Mucosa of stomach (tissue), 1 donor: ENCODE data around the gene SCARF2.

Experiments used
- H3K27me3 ChIP-seq: one replicate; pipeline ENCODE4 v1.7.0; 2013; ENCODE audit warnings: mild to moderate bottlenecking, low read length; ENCODE audit not compliant: control insufficient read depth, insufficient read depth
- H3K36me3 ChIP-seq: one replicate; pipeline ENCODE4 v1.7.0; 2013; ENCODE audit warnings: low read length; ENCODE audit not compliant: control insufficient read depth, insufficient read depth
- H3K4me1 ChIP-seq: one replicate; pipeline ENCODE4 v1.7.0; 2013; ENCODE audit warnings: mild to moderate bottlenecking, low read length; ENCODE audit not compliant: control insufficient read depth, insufficient read depth
- H3K4me3 ChIP-seq: one replicate; pipeline ENCODE4 v1.7.0; 2013; ENCODE audit warnings: low read length
- H3K9ac ChIP-seq: one replicate; pipeline ENCODE4 v1.7.0; 2013; ENCODE audit warnings: mild to moderate bottlenecking, low read length, moderate library complexity
- H3K9me3 ChIP-seq: one replicate; pipeline ENCODE4 v1.7.0; 2013; ENCODE audit warnings: mild to moderate bottlenecking, low read length, moderate library complexity; ENCODE audit not compliant: control insufficient read depth
- donor health status: Pancreatic carcinoma.

The SCARF2 gene

GRCh38 chr22:20435436-20436306 is 2.0 kb downstream of the SCARF2 start:
- no peaks in the 10 kb centered on the region for H3K36me3 ChIP-seq
- peaks cover 22% of the 10 kb centered on the region for H3K4me1 ChIP-seq
- H3K9ac ChIP-seq = no peak overlapping the region
- H3K4me3 ChIP-seq = no peak overlapping the region
- peaks cover 79% of the 10 kb centered on the region for H3K27me3 ChIP-seq
- H3K9me3 ChIP-seq = no peaks in the 10 kb centered on the region

GRCh38 chr22:20434773-20435172 is 2.9 kb downstream of the SCARF2 start:
- no peaks in the 10 kb centered on the region for H3K36me3 ChIP-seq
- no peaks in the 10 kb centered on the region for H3K9me3 ChIP-seq
- peaks cover 88% of the 10 kb centered on the region for H3K27me3 ChIP-seq
- H3K4me1 ChIP-seq = peaks cover 31% of the 10 kb centered on the region
- no peak overlapping the region for H3K9ac ChIP-seq
- H3K4me3 ChIP-seq = no peak overlapping the region

- H3K9ac ChIP-seq = no peak overlapping the region
- no peaks in the 10 kb centered on the region for H3K9me3 ChIP-seq
- H3K4me3 ChIP-seq = no peak overlapping the region
- peaks cover 93% of the 10 kb centered on the region for H3K27me3 ChIP-seq
- H3K4me1 ChIP-seq = peaks cover 36% of the 10 kb centered on the region
- no peaks in the 10 kb centered on the region for H3K36me3 ChIP-seq
These were observed 3.3 kb downstream of the SCARF2 start for GRCh38 chr22:20434264-20434751.

GRCh38 chr22:20433686-20434241 is 3.9 kb downstream of the SCARF2 start:
- Histone ChIP-seq H3K36me3 (no peaks in the 10 kb centered on the region), H3K4me1 (peaks cover 36% of the 10 kb centered on the region), H3K9ac (no peak overlapping the region), H3K27me3 (peaks cover 96% of the 10 kb centered on the region), H3K9me3 (no peaks in the 10 kb centered on the region), H3K4me3 (no peak overlapping the region)

GRCh38 chr22:20433191-20433590 is 4.4 kb downstream of the SCARF2 start:
- no peak overlapping the region for H3K4me3 ChIP-seq
- peaks cover 95% of the 10 kb centered on the region for H3K27me3 ChIP-seq
- no peak overlapping the region for H3K9ac ChIP-seq
- H3K4me1 ChIP-seq = peaks cover 36% of the 10 kb centered on the region
- no peaks in the 10 kb centered on the region for H3K9me3 ChIP-seq
- H3K36me3 ChIP-seq = no peaks in the 10 kb centered on the region

DNA sequence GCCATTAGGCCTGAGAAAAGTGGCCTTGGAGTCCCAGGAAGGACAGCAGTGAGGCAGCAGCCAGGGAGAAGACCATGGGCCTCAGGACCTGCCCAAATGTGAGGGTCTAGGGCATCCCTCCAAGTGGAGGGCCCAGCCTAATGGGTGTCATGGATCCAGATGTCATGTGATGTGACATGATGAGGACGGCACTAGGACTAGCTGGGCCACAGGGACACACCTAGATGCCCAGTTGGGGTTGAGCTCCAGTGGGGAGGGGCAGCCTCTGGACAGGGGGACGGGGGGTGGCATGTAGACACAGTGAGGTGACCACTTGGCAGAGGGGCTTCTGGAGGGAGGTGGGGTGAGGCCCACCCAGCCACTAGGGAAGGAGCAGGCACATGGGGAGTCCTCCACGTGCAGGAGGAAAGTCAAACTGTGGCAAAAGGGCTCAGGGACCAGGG is 5.4 kb downstream of the SCARF2 start:
- no peaks in the 10 kb centered on the region for H3K9me3 ChIP-seq
- peaks cover 95% of the 10 kb centered on the region for H3K27me3 ChIP-seq
- no peak overlapping the region for H3K9ac ChIP-seq
- H3K4me1 ChIP-seq = peaks cover 35% of the 10 kb centered on the region
- H3K4me3 ChIP-seq = no peak overlapping the region
- H3K36me3 ChIP-seq = no peaks in the 10 kb centered on the region

- H3K9ac ChIP-seq = no peak overlapping the region
- peaks cover 95% of the 10 kb centered on the region for H3K27me3 ChIP-seq
- no peak overlapping the region for H3K4me3 ChIP-seq
- H3K36me3 ChIP-seq = no peaks in the 10 kb centered on the region
- H3K9me3 ChIP-seq = no peaks in the 10 kb centered on the region
- H3K4me1 ChIP-seq = peaks cover 29% of the 10 kb centered on the region
These were observed 6.0 kb downstream of the SCARF2 start for GRCh38 chr22:20431511-20432192.

- H3K27me3 ChIP-seq = peaks cover 95% of the 10 kb centered on the region
- H3K9me3 ChIP-seq = no peaks in the 10 kb centered on the region
- peaks cover 28% of the 10 kb centered on the region for H3K4me1 ChIP-seq
- H3K36me3 ChIP-seq = no peaks in the 10 kb centered on the region
- no peak overlapping the region for H3K9ac ChIP-seq
- H3K4me3 ChIP-seq = no peak overlapping the region
These were observed 6.7 kb downstream of the SCARF2 start for GRCh38 chr22:20430720-20431510.

DNA sequence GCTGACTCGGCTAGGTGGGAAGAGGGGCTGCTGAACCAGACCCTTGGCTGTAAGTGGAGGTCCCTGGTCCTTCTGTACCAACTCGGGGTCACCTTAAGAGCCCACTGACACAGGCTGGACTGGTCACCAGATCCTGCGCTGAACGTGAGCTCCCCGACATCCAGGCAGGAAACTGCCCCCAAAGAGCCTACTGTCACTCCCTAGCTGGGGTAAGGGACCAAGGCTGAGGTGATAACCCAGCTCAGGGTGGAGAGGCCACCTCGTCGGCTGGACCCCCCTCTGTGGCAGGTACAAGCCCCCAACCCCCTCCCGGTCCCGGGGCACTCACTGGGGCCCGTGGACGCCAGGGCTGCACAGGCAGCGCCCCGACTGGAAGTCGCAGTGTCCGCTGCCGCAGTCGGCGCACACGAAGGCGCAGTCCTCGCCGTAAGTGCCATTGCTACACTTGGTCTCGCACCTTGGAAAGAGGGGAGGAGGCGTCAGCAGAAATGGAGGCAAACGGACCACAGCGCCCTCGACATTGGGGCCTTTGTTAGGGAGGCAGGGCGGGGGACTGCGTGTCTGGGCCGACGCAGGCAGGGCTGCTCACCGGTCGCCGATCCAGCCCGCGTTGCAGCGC is 7.4 kb downstream of the SCARF2 start:
- Histone ChIP-seq H3K4me3 (no peak overlapping the region), H3K27me3 (peaks cover 93% of the 10 kb centered on the region), H3K9me3 (no peaks in the 10 kb centered on the region), H3K9ac (no peak overlapping the region), H3K4me1 (peaks cover 25% of the 10 kb centered on the region), H3K36me3 (no peaks in the 10 kb centered on the region)

DNA sequence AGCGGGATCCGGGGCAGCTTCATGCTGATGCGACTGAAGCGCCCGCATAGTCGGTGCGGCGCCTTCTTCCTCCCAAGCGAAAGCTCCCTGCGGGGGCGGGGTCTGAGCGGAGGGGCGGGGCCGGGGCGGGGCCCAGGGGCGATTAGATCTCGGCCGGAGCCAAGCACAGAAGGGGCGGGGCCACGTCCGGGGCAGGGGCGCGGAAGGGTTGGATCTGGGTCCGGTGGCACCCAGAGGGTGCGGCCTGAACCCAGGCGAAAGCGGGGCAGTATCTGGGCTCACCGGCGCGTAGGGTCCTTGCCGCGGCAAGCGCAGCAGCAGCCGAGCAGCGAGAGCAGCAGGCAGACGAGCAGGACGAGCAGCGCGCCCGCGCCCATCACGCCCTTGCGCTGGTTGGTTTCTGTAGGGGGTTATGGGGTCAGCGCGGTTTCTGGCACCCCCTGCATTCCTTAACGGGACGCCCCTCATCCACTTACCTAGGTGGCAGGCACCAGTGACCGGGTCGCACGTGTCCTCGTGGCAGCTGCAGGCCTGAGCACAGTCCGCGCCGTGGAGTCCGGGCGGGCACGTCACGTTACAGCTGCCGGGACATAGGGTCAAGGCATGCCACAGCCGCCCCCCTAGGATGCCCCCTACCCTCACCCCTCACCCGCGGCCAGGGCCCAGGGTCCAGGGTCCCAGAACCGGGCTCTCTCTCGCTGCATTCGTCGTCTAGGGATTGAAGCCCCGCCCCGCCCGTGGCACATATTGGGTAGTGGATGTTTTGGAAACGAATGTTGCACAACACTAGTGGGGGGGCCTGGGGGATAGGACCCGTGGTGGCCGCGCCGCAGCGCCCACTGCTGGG is 8.1 kb downstream of the SCARF2 start:
- Histone ChIP-seq H3K36me3 (no peaks in the 10 kb centered on the region), H3K9ac (no peak overlapping the region), H3K27me3 (peaks cover 93% of the 10 kb centered on the region), H3K9me3 (no peaks in the 10 kb centered on the region), H3K4me1 (peaks cover 25% of the 10 kb centered on the region), H3K4me3 (no peak overlapping the region)
